LNCaP clone FGC (cell line): Measurements from ENCODE around the gene KCNF1.

Experiments
- DNase-seq: peaks from one replicate; pipeline ENCODE4 v3.0.0-alpha.2; 2011; ENCODE audit warnings: low read depth
- H3K4me3 ChIP-seq: 2 replicates; pipeline ENCODE4 v1.5.1; 2011; ENCODE audit warnings: mild to moderate bottlenecking, low read depth, low read length, control low read depth
- CTCF ChIP-seq: IDR thresholded peaks from 2 replicates; pipeline ENCODE4 v1.5.1; 2012; ENCODE audit warnings: mild to moderate bottlenecking; ENCODE audit not compliant: control insufficient read depth, insufficient read depth; ENCODE audit errors: extremely low read depth

Gene KCNF1

GRCh38 chr2:10923008-10923375 is 11.3 kb downstream of the KCNF1 start:
- no peak overlapping the region for H3K4me3 ChIP-seq
- no peak for TF ChIP-seq CTCF
- no peak for DNase-seq

GRCh38 chr2:10923965-10924364 is 12.2 kb downstream of the KCNF1 start:
- TF ChIP-seq CTCF, result no peak
- no peak overlapping the region for H3K4me3 ChIP-seq
- no peak for DNase-seq

- no peak for DNase-seq
- no peak overlapping the region for H3K4me3 ChIP-seq
- TF ChIP-seq CTCF, result no peak
These were observed 12.7 kb downstream of the KCNF1 start for GRCh38 chr2:10924441-10924840.

- TF ChIP-seq CTCF, result no peak
- H3K4me3 ChIP-seq, result no peak overlapping the region
- DNase-seq, result no peak
These were observed 13.1 kb downstream of the KCNF1 start for GRCh38 chr2:10924859-10925258.

- H3K4me3 ChIP-seq, result no peak overlapping the region
- no peak for TF ChIP-seq CTCF
- no peak for DNase-seq
These were observed 14.6 kb downstream of the KCNF1 start for GRCh38 chr2:10926191-10926820.

- no peak for TF ChIP-seq CTCF
- H3K4me3 ChIP-seq, result no peak overlapping the region
- no peak for DNase-seq
These were observed 19.2 kb downstream of the KCNF1 start for GRCh38 chr2:10930721-10931516.
